ENCODE data around the gene ASXL1. TPM values are rescaled to one million over a fixed set of nuclear protein-coding genes. Genes with fewer than 3 reads are reported as not detected.

ASXL1 gene
- polyA plus RNA-seq, 1 of the 3 experiments (the other 2 are of a cell fraction) = 36.6 TPM

DNA sequence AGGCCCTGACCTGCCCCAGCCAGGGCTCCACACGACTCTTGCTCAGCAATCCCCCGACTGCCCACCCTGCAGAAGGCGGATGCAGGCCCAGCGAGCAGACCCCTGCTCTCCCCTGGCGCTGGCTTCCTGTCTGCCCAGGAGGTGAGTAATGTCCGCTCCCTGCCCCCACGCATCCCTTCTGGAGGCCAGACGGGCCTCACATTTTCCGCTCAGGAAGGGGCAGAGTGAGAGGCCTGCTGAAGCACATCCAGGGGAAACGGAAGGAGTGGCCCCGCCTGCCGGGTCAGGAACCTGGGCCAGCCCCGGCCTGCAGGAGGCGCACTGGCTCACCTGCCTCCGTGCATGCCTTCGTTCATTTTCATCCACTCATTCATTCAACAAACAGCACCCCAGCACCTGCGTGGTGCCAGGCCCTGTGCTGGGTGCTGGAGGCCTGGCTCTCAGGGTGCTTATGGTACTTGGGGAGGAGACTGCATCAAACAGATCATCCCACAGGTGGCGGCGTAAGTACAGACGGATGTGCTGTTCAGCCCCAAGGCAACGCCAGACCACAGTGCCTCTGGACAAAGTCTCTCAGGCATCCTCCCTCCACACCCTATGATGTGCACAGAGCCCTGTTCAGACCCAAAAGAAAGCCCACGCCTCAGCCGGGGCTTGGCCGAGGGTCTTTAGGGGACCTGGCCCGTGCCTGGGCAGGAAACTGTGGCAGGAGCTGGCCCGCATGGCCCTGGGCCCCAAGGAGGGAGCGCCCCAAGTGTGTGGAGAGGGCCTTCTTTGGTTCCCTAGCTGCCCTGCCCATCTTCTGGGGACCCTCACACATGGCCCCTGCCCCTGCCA, 112.1 kb downstream of the ASXL1 start:
- Histone ChIP-seq H2AFZ (ENCODE audit: low read depth) (no peak overlapping the region), H3K9me3 (no peaks in the 10 kb centered on the region), H3F3A (replicated peaks; ENCODE audit: insufficient read depth) (peaks cover 7% of the 10 kb centered on the region), H3K36me3 (replicated peaks in 1 of 2; ENCODE audit: control insufficient read depth in 1 of 2, insufficient read depth in 2 of 2, low read length in 1 of 2) (peaks cover 12 to 21% of the 10 kb centered on the region in 2 experiments), H3K27me3 (ENCODE audit: insufficient read depth) (no peaks in the 10 kb centered on the region), H3K4me2 (peak overlapping the region; percentile 54), H3K4me3 (ENCODE audit: low read depth in 2 of 2, low read length in 1 of 2) (peak overlapping the region in 1 of 2 experiments; percentile 30; a peak in 1 of 4 replicates), H4K20me1 (ENCODE audit: insufficient read depth) (no peaks in the 10 kb centered on the region; the same call in 1 of the 2 replicates), H3K4me1 (ENCODE audit: control insufficient read depth in 1 of 2, insufficient read depth in 2 of 2, low read depth in 1 of 2, low read length in 1 of 2) (peaks cover 39 to 55% of the 10 kb centered on the region in 2 experiments; a peak in 3 of 4 replicates), H3K9me2 (no peaks in the 10 kb centered on the region), H3K27ac (ENCODE audit: low read depth in 2 of 2, low read length in 1 of 2) (peak overlapping the region; percentile 63 to 75; a peak in 3 of 4 replicates), H3K79me2 (ENCODE audit: insufficient read depth) (peaks cover 96% of the 10 kb centered on the region), H3K9ac (peak overlapping the region; percentile 51)
- 58% methylated on average over 18 of the region's 27 CpGs for WGBS (ENCODE audit: low lambda C conversion rate)
- ChIA-PET CTCF (interaction anchor here (0.6 to 1.3 kb wide), 7 partner anchors 8 to 26 kb away, joined by 3 to 6 read pairs (median 3); no protein-coding TSS in a partner anchor), POLR2A (no interaction called here)
- DNase-seq = peak; percentile 75
- no peak for TF ChIP-seq FOXM1 (IDR thresholded peaks at IDR 0.05; ENCODE audit: low read depth)
- TF ChIP-seq MEF2A (IDR thresholded peaks at IDR 0.05; ENCODE audit: borderline replicate concordance, low read depth) = no peak
- TF ChIP-seq RXRA (IDR thresholded peaks at IDR 0.05; ENCODE audit: borderline replicate concordance, low read depth) = no peak; the same call in 1 of the 2 replicates
- no peak for TF ChIP-seq RFX5 (IDR thresholded peaks at IDR 0.05; ENCODE audit: low read length)
- TF ChIP-seq EP300 (IDR thresholded peaks at IDR 0.05; ENCODE audit: borderline replicate concordance in 1 of 2, low read depth in 1 of 2, low read length in 1 of 2) = peak in 1 of 2 experiments; percentile 70; a peak in 1 of 4 replicates
- TF ChIP-seq, protein P1, sequence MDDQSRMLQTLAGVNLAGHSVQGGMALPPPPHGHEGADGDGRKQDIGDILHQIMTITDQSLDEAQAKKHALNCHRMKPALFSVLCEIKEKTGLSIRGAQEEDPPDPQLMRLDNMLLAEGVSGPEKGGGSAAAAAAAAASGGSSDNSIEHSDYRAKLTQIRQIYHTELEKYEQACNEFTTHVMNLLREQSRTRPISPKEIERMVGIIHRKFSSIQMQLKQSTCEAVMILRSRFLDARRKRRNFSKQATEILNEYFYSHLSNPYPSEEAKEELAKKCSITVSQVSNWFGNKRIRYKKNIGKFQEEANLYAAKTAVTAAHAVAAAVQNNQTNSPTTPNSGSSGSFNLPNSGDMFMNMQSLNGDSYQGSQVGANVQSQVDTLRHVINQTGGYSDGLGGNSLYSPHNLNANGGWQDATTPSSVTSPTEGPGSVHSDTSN (IDR thresholded peaks at IDR 0.05) = 0 out of 2 replicates have a peak, but pooled peaks have one; percentile 32
- no peak for TF ChIP-seq RCOR1 (IDR thresholded peaks at IDR 0.05; ENCODE audit: low read length)
- TF ChIP-seq, protein P2, sequence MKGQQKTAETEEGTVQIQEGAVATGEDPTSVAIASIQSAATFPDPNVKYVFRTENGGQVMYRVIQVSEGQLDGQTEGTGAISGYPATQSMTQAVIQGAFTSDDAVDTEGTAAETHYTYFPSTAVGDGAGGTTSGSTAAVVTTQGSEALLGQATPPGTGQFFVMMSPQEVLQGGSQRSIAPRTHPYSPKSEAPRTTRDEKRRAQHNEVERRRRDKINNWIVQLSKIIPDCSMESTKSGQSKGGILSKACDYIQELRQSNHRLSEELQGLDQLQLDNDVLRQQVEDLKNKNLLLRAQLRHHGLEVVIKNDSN (IDR thresholded peaks at IDR 0.05; ENCODE audit: borderline replicate concordance, low read depth) = no peak
- TF ChIP-seq SMC3 (IDR thresholded peaks at IDR 0.05; ENCODE audit: low read depth, low read length) = peak; percentile 23; the same call in 1 of the 2 replicates
- no peak for TF ChIP-seq FOXJ3 (CRISPR knock-in tag; IDR thresholded peaks at IDR 0.05)
- peak; percentile 55 for TF ChIP-seq RAD21 (IDR thresholded peaks at IDR 0.05; ENCODE audit: low read length)
- TF ChIP-seq, protein P3, sequence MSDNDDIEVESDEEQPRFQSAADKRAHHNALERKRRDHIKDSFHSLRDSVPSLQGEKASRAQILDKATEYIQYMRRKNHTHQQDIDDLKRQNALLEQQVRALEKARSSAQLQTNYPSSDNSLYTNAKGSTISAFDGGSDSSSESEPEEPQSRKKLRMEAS (IDR thresholded peaks at IDR 0.05; ENCODE audit: low read depth) = peak; percentile 63; the same call in 1 of the 2 replicates
- no peak for TF ChIP-seq TAF1 (IDR thresholded peaks at IDR 0.05; ENCODE audit: borderline replicate concordance, low read depth, low read length)
- TF ChIP-seq ELF1 (IDR thresholded peaks at IDR 0.05) = peak; percentile 73
- TF ChIP-seq MXI1 (IDR thresholded peaks at IDR 0.05; ENCODE audit: low read depth, low read length) = no peak
- TF ChIP-seq SIN3A (IDR thresholded peaks at IDR 0.05; ENCODE audit: borderline replicate concordance, low read depth, low read length) = 0 out of 2 replicates have a peak, but pooled peaks have one; percentile 55
- no peak; the same call in 1 of the 2 replicates for TF ChIP-seq POLR2AphosphoS5 (IDR thresholded peaks at IDR 0.05; ENCODE audit: low read depth, low read length)
- 0 out of 2 replicates have a peak, but pooled peaks have one; percentile 35 for TF ChIP-seq TEAD4 (IDR thresholded peaks at IDR 0.05; ENCODE audit: borderline replicate concordance, insufficient read depth)
- no peak for TF ChIP-seq CHD2 (IDR thresholded peaks at IDR 0.05; ENCODE audit: low read length, partially characterized antibody)
- TF ChIP-seq, protein P4, sequence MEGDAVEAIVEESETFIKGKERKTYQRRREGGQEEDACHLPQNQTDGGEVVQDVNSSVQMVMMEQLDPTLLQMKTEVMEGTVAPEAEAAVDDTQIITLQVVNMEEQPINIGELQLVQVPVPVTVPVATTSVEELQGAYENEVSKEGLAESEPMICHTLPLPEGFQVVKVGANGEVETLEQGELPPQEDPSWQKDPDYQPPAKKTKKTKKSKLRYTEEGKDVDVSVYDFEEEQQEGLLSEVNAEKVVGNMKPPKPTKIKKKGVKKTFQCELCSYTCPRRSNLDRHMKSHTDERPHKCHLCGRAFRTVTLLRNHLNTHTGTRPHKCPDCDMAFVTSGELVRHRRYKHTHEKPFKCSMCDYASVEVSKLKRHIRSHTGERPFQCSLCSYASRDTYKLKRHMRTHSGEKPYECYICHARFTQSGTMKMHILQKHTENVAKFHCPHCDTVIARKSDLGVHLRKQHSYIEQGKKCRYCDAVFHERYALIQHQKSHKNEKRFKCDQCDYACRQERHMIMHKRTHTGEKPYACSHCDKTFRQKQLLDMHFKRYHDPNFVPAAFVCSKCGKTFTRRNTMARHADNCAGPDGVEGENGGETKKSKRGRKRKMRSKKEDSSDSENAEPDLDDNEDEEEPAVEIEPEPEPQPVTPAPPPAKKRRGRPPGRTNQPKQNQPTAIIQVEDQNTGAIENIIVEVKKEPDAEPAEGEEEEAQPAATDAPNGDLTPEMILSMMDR (IDR thresholded peaks at IDR 0.05) = peak; percentile 70
- TF ChIP-seq YY1 (IDR thresholded peaks at IDR 0.05; ENCODE audit: low read depth) = peak; percentile 55; the same call in 1 of the 2 replicates
- TF ChIP-seq FOSL2 (IDR thresholded peaks at IDR 0.05; ENCODE audit: borderline replicate concordance, low read depth) = peak; percentile 53; the same call in 1 of the 2 replicates
- no peak for TF ChIP-seq EZH2phosphoT487 (IDR thresholded peaks at IDR 0.05; ENCODE audit: borderline replicate concordance, low read depth)
- peak; percentile 41; the same call in 1 of the 2 replicates for TF ChIP-seq NFIC (IDR thresholded peaks at IDR 0.05; ENCODE audit: borderline replicate concordance)
- TF ChIP-seq, protein P5, sequence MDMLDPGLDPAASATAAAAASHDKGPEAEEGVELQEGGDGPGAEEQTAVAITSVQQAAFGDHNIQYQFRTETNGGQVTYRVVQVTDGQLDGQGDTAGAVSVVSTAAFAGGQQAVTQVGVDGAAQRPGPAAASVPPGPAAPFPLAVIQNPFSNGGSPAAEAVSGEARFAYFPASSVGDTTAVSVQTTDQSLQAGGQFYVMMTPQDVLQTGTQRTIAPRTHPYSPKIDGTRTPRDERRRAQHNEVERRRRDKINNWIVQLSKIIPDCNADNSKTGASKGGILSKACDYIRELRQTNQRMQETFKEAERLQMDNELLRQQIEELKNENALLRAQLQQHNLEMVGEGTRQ (IDR thresholded peaks at IDR 0.05; ENCODE audit: borderline replicate concordance, low read depth, low read length) = no peak
- TF ChIP-seq JUND (IDR thresholded peaks at IDR 0.05) = no peak; the same call in 1 of the 2 replicates
